ENCODE data around the gene ACBD6. TPM values are rescaled to one million over a fixed set of nuclear protein-coding genes. Genes with fewer than 3 reads are reported as not detected.

The ACBD6 gene
- total and polyA plus RNA-seq, 10 of the 15 experiments (the other 5 are each of a cell fraction or from before 2014, with no cell fraction given): 15.0 to 67.3 (median 55.0) TPM

DNA sequence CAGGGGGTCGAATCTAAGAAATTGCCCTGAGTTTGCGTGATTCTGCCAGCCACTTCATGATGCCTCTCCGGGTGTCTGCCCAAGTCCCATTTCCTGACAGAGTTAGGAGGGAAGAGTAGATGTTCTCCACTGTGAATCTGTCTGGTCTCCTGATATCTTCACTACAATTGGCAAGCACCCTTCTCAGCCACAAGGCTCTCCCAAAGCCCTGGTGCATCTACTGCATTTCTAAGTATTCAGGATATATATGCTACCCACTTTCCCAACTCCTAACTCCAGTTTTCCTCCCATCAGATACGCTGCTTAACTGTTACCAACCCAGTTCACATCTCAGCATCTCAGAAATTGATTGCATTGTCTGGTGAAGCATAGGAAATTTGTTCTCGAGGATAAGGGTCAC is 30.5 kb upstream of the ACBD6 start:
- Histone ChIP-seq H3K27me3 (replicated peaks in 1 of 2; ENCODE audit: control insufficient read depth in 2 of 2, insufficient read depth in 2 of 2, low read length in 1 of 2) (peaks cover 0 to 2% of the 10 kb centered on the region in 2 experiments; a peak in 2 of 4 replicates), H2AFZ (ENCODE audit: control insufficient read depth, low read depth, low read length) (no peak overlapping the region), H3K4me1 (ENCODE audit: control insufficient read depth, insufficient read depth, low read length) (no peaks in the 10 kb centered on the region), H4K20me1 (ENCODE audit: control insufficient read depth, insufficient read depth) (no peaks in the 10 kb centered on the region), H3K4me3 (no peak overlapping the region), H3K79me2 (ENCODE audit: control insufficient read depth, insufficient read depth, low read length) (no peaks in the 10 kb centered on the region), H3K9ac (ENCODE audit: control insufficient read depth, insufficient read depth, low read length) (no peak overlapping the region), H3K27ac (ENCODE audit: control insufficient read depth, insufficient read depth) (no peak overlapping the region), H3K4me2 (ENCODE audit: control insufficient read depth, insufficient read depth) (no peak overlapping the region), H3K36me3 (ENCODE audit: control insufficient read depth in 2 of 2, insufficient read depth in 2 of 2, low read length in 1 of 2) (no peaks in the 10 kb centered on the region), H3K9me3 (replicated peaks; ENCODE audit: control insufficient read depth, insufficient read depth, low read length) (no peaks in the 10 kb centered on the region)
- FAIRE-seq (no peak), ATAC-seq (no peak), DNase-seq (ENCODE audit: low read depth, low spot score) (no peak)
- SMC1A ChIA-PET (ENCODE audit: uncharacterized antibody, unreplicated experiment): interaction anchor here (0.5 to 14.5 kb wide), 12 partner anchors 11 to 543 kb away, joined by 3 to 247 read pairs (median 4); partner anchors contain the start of gene XPR1
- intact Hi-C loops (cut with micrococcal nuclease; ENCODE audit: unreplicated experiment) (loop anchor here (1.0 to 2.0 kb wide), 5 partner anchors 100 to 634 kb away; partner anchors contain the start of gene XPR1), in situ Hi-C loops (cut with MboI) (loop anchor here (10.0 kb wide), 1 partner anchor 632 kb away; no protein-coding TSS in a partner anchor)
- WGBS (ENCODE audit: insufficient coverage, insufficient replicate concordance, low lambda C conversion rate, missing lambda C conversion rate): 35% methylated on average over 5 of the region's 5 CpGs
- TF ChIP-seq HDAC2 (IDR thresholded peaks at IDR 0.05) (no peak), MXI1 (IDR thresholded peaks at IDR 0.05; ENCODE audit: low read depth, low read length) (no peak)
- no TSS peak for BruUV-seq (replicated peaks)
- CTCF ChIA-PET: interaction anchor here (0.7 to 17.1 kb wide), 14 partner anchors 8 to 390 kb away, joined by 3 to 373 read pairs (median 4); partner anchors contain the start of gene XPR1
- POLR2A ChIA-PET: no interaction called here
- RAD21 ChIA-PET (ENCODE audit: unreplicated experiment): interaction anchor here (0.9 to 9.3 kb wide), 6 partner anchors 14 to 349 kb away, joined by 3 to 156 read pairs (median 4); partner anchors contain the start of gene XPR1

DNA sequence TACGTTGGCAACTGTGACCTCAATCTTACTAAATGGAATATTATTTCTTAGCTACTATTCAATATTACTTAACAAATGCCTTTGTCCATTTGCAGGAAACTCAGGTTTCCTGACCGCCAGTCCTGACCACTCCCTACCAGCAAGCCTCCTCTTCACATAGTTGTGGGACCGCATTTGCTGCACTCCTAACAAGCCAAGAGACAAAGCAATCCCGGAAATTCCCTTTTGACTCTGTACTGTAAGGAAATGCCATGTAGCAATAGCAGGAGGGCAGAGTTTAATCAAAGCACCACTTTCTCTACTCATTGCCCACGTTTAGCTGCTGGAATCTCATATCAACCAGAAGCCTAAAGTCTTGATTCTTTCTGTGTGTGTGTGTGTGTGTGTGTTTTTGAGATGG is 28.1 kb upstream of the ACBD6 start:
- H4K20me1 ChIP-seq (ENCODE audit: control insufficient read depth, insufficient read depth): no peaks in the 10 kb centered on the region
- no peaks in the 10 kb centered on the region for H3K36me3 ChIP-seq (ENCODE audit: control insufficient read depth in 2 of 2, insufficient read depth in 2 of 2, low read length in 1 of 2)
- no peak overlapping the region for H3K4me2 ChIP-seq (ENCODE audit: control insufficient read depth, insufficient read depth)
- no peaks in the 10 kb centered on the region for H3K79me2 ChIP-seq (ENCODE audit: control insufficient read depth, insufficient read depth, low read length)
- ChIA-PET RAD21 (ENCODE audit: unreplicated experiment) (interaction anchor here (0.8 to 3.3 kb wide), 4 partner anchors 14 to 351 kb away, joined by 3 to 28 read pairs (median 4); no protein-coding TSS in a partner anchor), SMC1A (ENCODE audit: uncharacterized antibody, unreplicated experiment) (interaction anchor here (1.0 to 14.5 kb wide), 3 partner anchors 14 to 333 kb away, joined by 6 to 247 read pairs (median 6); no protein-coding TSS in a partner anchor), POLR2A (interaction anchor here (1.9 kb wide), 1 partner anchor 331 kb away, joined by 5 read pairs; no protein-coding TSS in a partner anchor), CTCF (interaction anchor here (1.1 to 17.1 kb wide), 4 partner anchors 9 to 632 kb away, joined by 3 to 373 read pairs (median 15); no protein-coding TSS in a partner anchor)
- DNase-seq (ENCODE audit: low read depth, low spot score) (no peak), FAIRE-seq (no peak), ATAC-seq (no peak)
- BruUV-seq (replicated peaks): no TSS peak
- H3K9ac ChIP-seq (ENCODE audit: control insufficient read depth, insufficient read depth, low read length): no peak overlapping the region
- H3K9me3 ChIP-seq (replicated peaks; ENCODE audit: control insufficient read depth, insufficient read depth, low read length): no peaks in the 10 kb centered on the region
- no peak overlapping the region for H2AFZ ChIP-seq (ENCODE audit: control insufficient read depth, low read depth, low read length)
- H3K27ac ChIP-seq (ENCODE audit: control insufficient read depth, insufficient read depth): no peak overlapping the region
- in situ Hi-C loops (cut with MboI): loop anchor here (10.0 kb wide), 1 partner anchor 634 kb away; no protein-coding TSS in a partner anchor
- intact Hi-C loops (cut with micrococcal nuclease; ENCODE audit: unreplicated experiment): no loop called here
- peaks cover 0 to 2% of the 10 kb centered on the region in 2 experiments; a peak in 1 of 4 replicates for H3K27me3 ChIP-seq (replicated peaks in 1 of 2; ENCODE audit: control insufficient read depth in 2 of 2, insufficient read depth in 2 of 2, low read length in 1 of 2)
- WGBS (ENCODE audit: insufficient coverage, insufficient replicate concordance, low lambda C conversion rate, missing lambda C conversion rate): 60% methylated on average over 5 of the region's 5 CpGs
- H3K4me1 ChIP-seq (ENCODE audit: control insufficient read depth, insufficient read depth, low read length): no peaks in the 10 kb centered on the region
- H3K4me3 ChIP-seq: no peak overlapping the region
- TF ChIP-seq POLR2AphosphoS5 (IDR thresholded peaks at IDR 0.05; ENCODE audit: low read length): no peak
- no peak for TF ChIP-seq RAD51 (IDR thresholded peaks at IDR 0.05)
- TF ChIP-seq STAT1 (conservative IDR thresholded peaks at IDR 0.05): no peak
- no peak for TF ChIP-seq YBX1 (IDR thresholded peaks at IDR 0.05)
- TF ChIP-seq, protein P1, sequence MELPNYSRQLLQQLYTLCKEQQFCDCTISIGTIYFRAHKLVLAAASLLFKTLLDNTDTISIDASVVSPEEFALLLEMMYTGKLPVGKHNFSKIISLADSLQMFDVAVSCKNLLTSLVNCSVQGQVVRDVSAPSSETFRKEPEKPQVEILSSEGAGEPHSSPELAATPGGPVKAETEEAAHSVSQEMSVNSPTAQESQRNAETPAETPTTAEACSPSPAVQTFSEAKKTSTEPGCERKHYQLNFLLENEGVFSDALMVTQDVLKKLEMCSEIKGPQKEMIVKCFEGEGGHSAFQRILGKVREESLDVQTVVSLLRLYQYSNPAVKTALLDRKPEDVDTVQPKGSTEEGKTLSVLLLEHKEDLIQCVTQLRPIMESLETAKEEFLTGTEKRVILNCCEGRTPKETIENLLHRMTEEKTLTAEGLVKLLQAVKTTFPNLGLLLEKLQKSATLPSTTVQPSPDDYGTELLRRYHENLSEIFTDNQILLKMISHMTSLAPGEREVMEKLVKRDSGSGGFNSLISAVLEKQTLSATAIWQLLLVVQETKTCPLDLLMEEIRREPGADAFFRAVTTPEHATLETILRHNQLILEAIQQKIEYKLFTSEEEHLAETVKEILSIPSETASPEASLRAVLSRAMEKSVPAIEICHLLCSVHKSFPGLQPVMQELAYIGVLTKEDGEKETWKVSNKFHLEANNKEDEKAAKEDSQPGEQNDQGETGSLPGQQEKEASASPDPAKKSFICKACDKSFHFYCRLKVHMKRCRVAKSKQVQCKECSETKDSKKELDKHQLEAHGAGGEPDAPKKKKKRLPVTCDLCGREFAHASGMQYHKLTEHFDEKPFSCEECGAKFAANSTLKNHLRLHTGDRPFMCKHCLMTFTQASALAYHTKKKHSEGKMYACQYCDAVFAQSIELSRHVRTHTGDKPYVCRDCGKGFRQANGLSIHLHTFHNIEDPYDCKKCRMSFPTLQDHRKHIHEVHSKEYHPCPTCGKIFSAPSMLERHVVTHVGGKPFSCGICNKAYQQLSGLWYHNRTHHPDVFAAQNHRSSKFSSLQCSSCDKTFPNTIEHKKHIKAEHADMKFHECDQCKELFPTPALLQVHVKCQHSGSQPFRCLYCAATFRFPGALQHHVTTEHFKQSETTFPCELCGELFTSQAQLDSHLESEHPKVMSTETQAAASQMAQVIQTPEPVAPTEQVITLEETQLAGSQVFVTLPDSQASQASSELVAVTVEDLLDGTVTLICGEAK (IDR thresholded peaks at IDR 0.05; ENCODE audit: borderline replicate concordance): no peak
- no peak for TF ChIP-seq CHD4 (IDR thresholded peaks at IDR 0.05)
- TF ChIP-seq RCOR1 (conservative IDR thresholded peaks at IDR 0.05; ENCODE audit: low read depth, low read length): no peak
- no peak for TF ChIP-seq KLF5 (IDR thresholded peaks at IDR 0.05; ENCODE audit: partially characterized antibody)
- no peak for TF ChIP-seq ZNF207 (IDR thresholded peaks at IDR 0.05; ENCODE audit: borderline replicate concordance)
- TF ChIP-seq JUND (IDR thresholded peaks at IDR 0.05; ENCODE audit: low read depth, low read length): no peak
- TF ChIP-seq, protein P2, sequence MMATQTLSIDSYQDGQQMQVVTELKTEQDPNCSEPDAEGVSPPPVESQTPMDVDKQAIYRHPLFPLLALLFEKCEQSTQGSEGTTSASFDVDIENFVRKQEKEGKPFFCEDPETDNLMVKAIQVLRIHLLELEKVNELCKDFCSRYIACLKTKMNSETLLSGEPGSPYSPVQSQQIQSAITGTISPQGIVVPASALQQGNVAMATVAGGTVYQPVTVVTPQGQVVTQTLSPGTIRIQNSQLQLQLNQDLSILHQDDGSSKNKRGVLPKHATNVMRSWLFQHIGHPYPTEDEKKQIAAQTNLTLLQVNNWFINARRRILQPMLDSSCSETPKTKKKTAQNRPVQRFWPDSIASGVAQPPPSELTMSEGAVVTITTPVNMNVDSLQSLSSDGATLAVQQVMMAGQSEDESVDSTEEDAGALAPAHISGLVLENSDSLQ (IDR thresholded peaks at IDR 0.05): no peak

Data from GM12878 (cell line).